Measurements from ENCODE around the gene SLX4IP. TPM values are rescaled to one million over a fixed set of nuclear protein-coding genes. Genes with fewer than 3 reads are reported as not detected.

The SLX4IP gene
- total and polyA plus RNA-seq, 2 of the 13 experiments (the other 11 are each of a cell fraction or from before 2014, with no cell fraction given): 3.6 to 7.3 TPM

DNA sequence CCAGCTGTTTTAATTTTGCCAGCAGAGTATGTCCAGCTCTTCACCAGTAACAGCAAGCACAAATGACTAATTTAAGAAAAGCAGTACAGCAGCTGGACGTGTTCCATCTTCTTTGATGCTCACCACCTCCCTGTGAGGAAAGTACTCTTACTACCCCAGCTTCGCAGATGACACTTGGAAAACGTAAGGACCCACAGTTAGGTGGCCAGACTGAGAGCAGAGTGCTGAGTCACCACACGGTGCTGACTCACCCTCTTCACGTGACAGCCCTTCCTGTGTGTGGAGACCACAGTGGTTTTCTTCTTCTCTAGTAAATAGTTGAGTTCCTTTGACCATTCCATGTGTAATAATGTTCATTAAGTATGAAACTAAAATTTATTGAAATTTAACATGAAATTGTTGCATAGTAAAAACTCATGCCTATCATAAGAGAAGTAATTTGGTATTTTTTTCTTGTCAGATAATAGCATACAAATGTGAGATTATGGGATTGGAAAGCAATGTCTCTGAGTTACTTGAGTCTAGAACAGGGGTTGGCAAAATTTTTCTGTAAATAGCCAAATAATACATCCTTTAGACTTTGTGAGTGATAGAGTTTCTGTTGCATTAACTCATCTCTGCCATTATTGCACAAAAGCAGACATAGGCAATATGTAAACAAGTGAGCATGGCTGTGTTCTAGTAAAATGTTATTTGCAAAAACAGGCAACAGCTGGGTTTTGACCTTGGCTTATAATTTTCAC is 76.6 kb downstream of the SLX4IP start (continued):
- TF ChIP-seq ZNF225 (CRISPR knock-in tag; IDR thresholded peaks at IDR 0.05) (no peak), SMAD1 (CRISPR knock-in tag; IDR thresholded peaks at IDR 0.05; ENCODE audit: borderline replicate concordance, low read depth) (no peak), GPN1 (CRISPR knock-in tag; IDR thresholded peaks at IDR 0.05; ENCODE audit: borderline replicate concordance) (no peak), TBX2 (CRISPR knock-in tag; IDR thresholded peaks at IDR 0.05; ENCODE audit: borderline replicate concordance) (no peak), MEF2D (CRISPR knock-in tag; IDR thresholded peaks at IDR 0.05) (peak; percentile 63; the same call in 1 of the 2 replicates), KLF13 (CRISPR knock-in tag; IDR thresholded peaks at IDR 0.05) (no peak), ZNF329 (CRISPR knock-in tag; IDR thresholded peaks at IDR 0.05; ENCODE audit: low read depth) (no peak), NCOA2 (CRISPR knock-in tag; IDR thresholded peaks at IDR 0.05) (peak; percentile 64), PCBP1 (IDR thresholded peaks at IDR 0.05; ENCODE audit: borderline replicate concordance, low read depth, low read length) (no peak), LCORL (IDR thresholded peaks at IDR 0.05) (no peak), LCORL (CRISPR knock-in tag; IDR thresholded peaks at IDR 0.05) (no peak; the same call in 1 of the 2 replicates), ZNF33A (CRISPR knock-in tag; IDR thresholded peaks at IDR 0.05; ENCODE audit: borderline replicate concordance) (no peak), NR2F2 (IDR thresholded peaks at IDR 0.05; ENCODE audit: borderline replicate concordance, low read depth) (no peak), PHF5A (CRISPR knock-in tag; IDR thresholded peaks at IDR 0.05; ENCODE audit: low read depth, unreplicated experiment) (no peak), ZNF652 (CRISPR knock-in tag; IDR thresholded peaks at IDR 0.05; ENCODE audit: borderline replicate concordance, low read depth) (no peak), HHEX (CRISPR knock-in tag; IDR thresholded peaks at IDR 0.05) (no peak), SOX13 (IDR thresholded peaks at IDR 0.05) (no peak), SOX13 (CRISPR knock-in tag; conservative IDR thresholded peaks at IDR 0.05 in 1 of 2, IDR thresholded peaks at IDR 0.05 in 1 of 2) (peak in 1 of 2 experiments; percentile 43; a peak in 1 of 4 replicates), ZNF260 (CRISPR knock-in tag; IDR thresholded peaks at IDR 0.05; ENCODE audit: borderline replicate concordance, low read depth) (no peak), ADNP (CRISPR knock-in tag; IDR thresholded peaks at IDR 0.05) (no peak)
- TF ChIP-seq, protein P1, sequence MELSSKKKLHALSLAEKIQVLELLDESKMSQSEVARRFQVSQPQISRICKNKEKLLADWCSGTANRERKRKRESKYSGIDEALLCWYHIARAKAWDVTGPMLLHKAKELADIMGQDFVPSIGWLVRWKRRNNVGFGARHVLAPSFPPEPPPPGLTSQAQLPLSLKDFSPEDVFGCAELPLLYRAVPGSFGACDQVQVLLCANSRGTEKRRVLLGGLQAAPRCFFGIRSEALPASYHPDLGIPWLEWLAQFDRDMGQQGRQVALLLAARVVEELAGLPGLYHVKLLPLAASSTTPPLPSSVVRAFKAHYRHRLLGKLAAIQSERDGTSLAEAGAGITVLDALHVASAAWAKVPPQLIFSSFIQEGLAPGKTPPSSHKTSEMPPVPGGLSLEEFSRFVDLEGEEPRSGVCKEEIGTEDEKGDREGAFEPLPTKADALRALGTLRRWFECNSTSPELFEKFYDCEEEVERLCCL (CRISPR knock-in tag; IDR thresholded peaks at IDR 0.05; ENCODE audit: borderline replicate concordance): no peak
- TF ChIP-seq, protein P2, sequence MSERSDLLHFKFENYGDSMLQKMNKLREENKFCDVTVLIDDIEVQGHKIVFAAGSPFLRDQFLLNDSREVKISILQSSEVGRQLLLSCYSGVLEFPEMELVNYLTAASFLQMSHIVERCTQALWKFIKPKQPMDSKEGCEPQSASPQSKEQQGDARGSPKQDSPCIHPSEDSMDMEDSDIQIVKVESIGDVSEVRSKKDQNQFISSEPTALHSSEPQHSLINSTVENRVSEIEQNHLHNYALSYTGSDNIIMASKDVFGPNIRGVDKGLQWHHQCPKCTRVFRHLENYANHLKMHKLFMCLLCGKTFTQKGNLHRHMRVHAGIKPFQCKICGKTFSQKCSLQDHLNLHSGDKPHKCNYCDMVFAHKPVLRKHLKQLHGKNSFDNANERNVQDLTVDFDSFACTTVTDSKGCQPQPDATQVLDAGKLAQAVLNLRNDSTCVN (CRISPR knock-in tag; IDR thresholded peaks at IDR 0.05; ENCODE audit: borderline replicate concordance): no peak
- TF ChIP-seq, protein P3, sequence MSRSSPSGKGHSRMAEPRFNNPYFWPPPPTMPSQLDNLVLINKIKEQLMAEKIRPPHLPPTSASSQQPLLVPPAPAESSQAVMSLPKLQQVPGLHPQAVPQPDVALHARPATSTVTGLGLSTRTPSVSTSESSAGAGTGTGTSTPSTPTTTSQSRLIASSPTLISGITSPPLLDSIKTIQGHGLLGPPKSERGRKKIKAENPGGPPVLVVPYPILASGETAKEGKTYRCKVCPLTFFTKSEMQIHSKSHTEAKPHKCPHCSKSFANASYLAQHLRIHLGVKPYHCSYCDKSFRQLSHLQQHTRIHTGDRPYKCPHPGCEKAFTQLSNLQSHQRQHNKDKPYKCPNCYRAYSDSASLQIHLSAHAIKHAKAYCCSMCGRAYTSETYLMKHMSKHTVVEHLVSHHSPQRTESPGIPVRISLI (CRISPR knock-in tag; IDR thresholded peaks at IDR 0.05; ENCODE audit: borderline replicate concordance): no peak
- TF ChIP-seq, protein P4, sequence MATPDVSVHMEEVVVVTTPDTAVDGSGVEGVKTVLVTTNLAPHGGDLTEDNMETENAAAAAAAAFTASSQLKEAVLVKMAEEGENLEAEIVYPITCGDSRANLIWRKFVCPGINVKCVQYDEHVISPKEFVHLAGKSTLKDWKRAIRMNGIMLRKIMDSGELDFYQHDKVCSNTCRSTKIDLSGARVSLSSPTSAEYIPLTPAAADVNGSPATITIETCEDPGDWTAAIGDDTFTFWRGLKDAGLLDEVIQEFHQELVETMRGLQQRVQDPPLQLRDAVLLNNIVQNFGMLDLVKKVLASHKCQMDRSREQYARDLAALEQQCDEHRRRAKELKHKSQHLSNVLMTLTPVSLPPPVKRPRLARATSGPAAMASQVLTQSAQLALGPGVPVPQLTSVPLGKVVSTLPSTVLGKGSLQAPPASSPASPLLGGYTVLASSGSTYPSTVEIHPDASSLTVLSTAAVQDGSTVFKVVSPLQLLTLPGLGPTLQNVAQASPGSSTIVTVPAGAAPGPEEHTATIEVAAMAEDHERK (CRISPR knock-in tag; IDR thresholded peaks at IDR 0.05; ENCODE audit: low read depth): no peak
- TF ChIP-seq, protein P5, sequence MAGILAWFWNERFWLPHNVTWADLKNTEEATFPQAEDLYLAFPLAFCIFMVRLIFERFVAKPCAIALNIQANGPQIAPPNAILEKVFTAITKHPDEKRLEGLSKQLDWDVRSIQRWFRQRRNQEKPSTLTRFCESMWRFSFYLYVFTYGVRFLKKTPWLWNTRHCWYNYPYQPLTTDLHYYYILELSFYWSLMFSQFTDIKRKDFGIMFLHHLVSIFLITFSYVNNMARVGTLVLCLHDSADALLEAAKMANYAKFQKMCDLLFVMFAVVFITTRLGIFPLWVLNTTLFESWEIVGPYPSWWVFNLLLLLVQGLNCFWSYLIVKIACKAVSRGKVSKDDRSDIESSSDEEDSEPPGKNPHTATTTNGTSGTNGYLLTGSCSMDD (CRISPR knock-in tag; IDR thresholded peaks at IDR 0.05): no peak
